H1 (cell line): Measurements from ENCODE around the gene COX7A1.
"Not testable (repeated sequence)": the region's sequence is repeated elsewhere in the genome, so short reads cannot be mapped to it uniquely, and the experiment has no call there.

Source experiments
- CEBPB ChIP-seq: IDR thresholded peaks from 2 replicates; pipeline ENCODE4 v1.6.1; 2012; ENCODE audit warnings: low read depth, low read length
- CHD1 ChIP-seq: IDR thresholded peaks from 2 replicates; pipeline ENCODE4 v1.6.1; 2012; ENCODE audit warnings: low read depth, low read length, improper control_type of control experiment
- FOSL1 ChIP-seq: IDR thresholded peaks from 2 replicates; pipeline ENCODE4 v1.6.1; 2011; ENCODE audit warnings: mild to moderate bottlenecking, low read depth, low read length, moderate library complexity; ENCODE audit not compliant: insufficient read depth
- JUN ChIP-seq: IDR thresholded peaks from 2 replicates; pipeline ENCODE4 v1.6.1; 2011; ENCODE audit warnings: low read depth, mild to moderate bottlenecking, improper control_type of control experiment, low read length
- POLR2A ChIP-seq, 2 experiments: IDR thresholded peaks; 1 replicate in 1 of 2; 2 replicates in 1 of 2; pipeline ENCODE4 v1.6.1; 2011; ENCODE audit warnings: low read depth in 2 of 2, low read length in 2 of 2, mild to moderate bottlenecking in 2 of 2; ENCODE audit errors: control extremely low read depth in 1 of 2
- POLR2AphosphoS5 ChIP-seq: IDR thresholded peaks from 2 replicates; pipeline ENCODE4 v1.6.1; 2011; ENCODE audit warnings: low read depth, low read length
- RNF2 ChIP-seq: fragments of 200-900, 300-1000 bp; sonication (generic); IDR thresholded peaks from 2 replicates; pipeline ENCODE4 v1.7.1; 2016; ENCODE audit warnings: borderline replicate concordance, low read depth, mild to moderate bottlenecking, antibody characterized with exemption, low read length; ENCODE audit not compliant: poor library complexity, severe bottlenecking; ENCODE audit errors: missing control alignments
- TCF12 ChIP-seq: IDR thresholded peaks from 2 replicates; pipeline ENCODE4 v1.6.1; 2011; ENCODE audit warnings: low read depth, mild to moderate bottlenecking, low read length
- ZNF274 ChIP-seq: IDR thresholded peaks from 2 replicates; pipeline ENCODE4 v1.7.0; 2012; ENCODE audit warnings: low read length, borderline replicate concordance; ENCODE audit errors: extremely low read depth
- TF ChIP-seq, protein P1 (sequence below), 3 experiments: IDR thresholded peaks; 1 replicate in 2 of 3; 2 replicates in 1 of 3; pipeline versions ENCODE4 v1.5.1 to v1.6.1; 2011; ENCODE audit warnings: low read length in 3 of 3, mild to moderate bottlenecking in 3 of 3, inconsistent platforms in 2 of 3, low read depth in 1 of 3, moderate library complexity in 1 of 3; ENCODE audit not compliant: insufficient read depth in 1 of 3; ENCODE audit errors: control extremely low read depth in 1 of 3

GRCh38 chr19:36179077-36179476, 26.8 kb upstream of the COX7A1 start:
- not testable (repeated sequence) for TF ChIP-seq CEBPB; CHD1; POLR2A (IDR thresholded peaks at IDR 0.05; ENCODE audit: control extremely low read depth in 1 of 2, low read depth in 2 of 2, low read length in 2 of 2); JUN; POLR2AphosphoS5; TCF12; RNF2; FOSL1; ZNF274
- TF ChIP-seq, protein P1, sequence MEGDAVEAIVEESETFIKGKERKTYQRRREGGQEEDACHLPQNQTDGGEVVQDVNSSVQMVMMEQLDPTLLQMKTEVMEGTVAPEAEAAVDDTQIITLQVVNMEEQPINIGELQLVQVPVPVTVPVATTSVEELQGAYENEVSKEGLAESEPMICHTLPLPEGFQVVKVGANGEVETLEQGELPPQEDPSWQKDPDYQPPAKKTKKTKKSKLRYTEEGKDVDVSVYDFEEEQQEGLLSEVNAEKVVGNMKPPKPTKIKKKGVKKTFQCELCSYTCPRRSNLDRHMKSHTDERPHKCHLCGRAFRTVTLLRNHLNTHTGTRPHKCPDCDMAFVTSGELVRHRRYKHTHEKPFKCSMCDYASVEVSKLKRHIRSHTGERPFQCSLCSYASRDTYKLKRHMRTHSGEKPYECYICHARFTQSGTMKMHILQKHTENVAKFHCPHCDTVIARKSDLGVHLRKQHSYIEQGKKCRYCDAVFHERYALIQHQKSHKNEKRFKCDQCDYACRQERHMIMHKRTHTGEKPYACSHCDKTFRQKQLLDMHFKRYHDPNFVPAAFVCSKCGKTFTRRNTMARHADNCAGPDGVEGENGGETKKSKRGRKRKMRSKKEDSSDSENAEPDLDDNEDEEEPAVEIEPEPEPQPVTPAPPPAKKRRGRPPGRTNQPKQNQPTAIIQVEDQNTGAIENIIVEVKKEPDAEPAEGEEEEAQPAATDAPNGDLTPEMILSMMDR (IDR thresholded peaks at IDR 0.05; ENCODE audit: control extremely low read depth in 1 of 3, insufficient read depth in 1 of 3, low read depth in 1 of 3, low read length in 3 of 3) = not testable (repeated sequence)
